Ovary (tissue), 9 donors: ENCODE results near the gene RGS6. TPM values are rescaled to one million over a fixed set of nuclear protein-coding genes. Genes with fewer than 3 reads are reported as not detected.

Experiments
- DNase-seq, 5 donors: peaks; one replicate each; pipeline ENCODE4 v3.0.0-alpha.2; 2019 to 2020
- H3K27ac ChIP-seq, 2 donors: fragments of 200-600 bp; one replicate each; pipeline versions ENCODE4 v1.5.1 to v1.8.0; 2019 to 2022
- H3K27me3 ChIP-seq: fragments of 200-600 bp; one replicate; pipeline ENCODE4 v1.8.0; 2022
- H3K36me3 ChIP-seq: fragments of 200-600 bp; sonication (generic); one replicate; pipeline ENCODE4 v1.5.1; 2019
- H3K4me1 ChIP-seq: one replicate; pipeline ENCODE4 v1.8.1; 2013; ENCODE audit warnings: mild to moderate bottlenecking, moderate library complexity; ENCODE audit not compliant: insufficient read depth
- H3K4me3 ChIP-seq: fragments of 200-600 bp; sonication (generic); one replicate; pipeline ENCODE4 v1.5.1; 2017
- H3K9me3 ChIP-seq, 2 donors: fragments of 200-600 bp in 1 of 2; sonication (generic) in 1 of 2; one replicate each; pipeline versions ENCODE4 v1.5.1 to v1.8.1; 2013 to 2019; ENCODE audit warnings: mild to moderate bottlenecking in 1 of 2, moderate library complexity in 1 of 2
- EP300 ChIP-seq: sonication (generic); formaldehyde crosslinking; IDR thresholded peaks from one replicate; pipeline ENCODE4 v1.6.1; 2017; ENCODE audit warnings: antibody characterized with exemption
- POLR2A ChIP-seq: fragments of 450-650 bp; IDR thresholded peaks from one replicate; pipeline ENCODE4 v1.6.1; 2017; ENCODE audit warnings: antibody characterized with exemption, mild to moderate bottlenecking, moderate library complexity
- WGBS, 3 donors: extraction: QIAGEN DNeasy Blood & Tissue Kit in 1 of 3; methylation state at CpG; one replicate each; pipeline versions ENCODE4 v1.1.5 to v1.1.7; 2013 to 2017; 5-methylcytosine and 5-hydroxymethylcytosine counted together
- intact Hi-C, 4 donors: fragments of 100-400 bp; cut with DNase I; formaldehyde crosslinking; loops; one replicate each; pipeline versions ENCODE4 v1.11.0 to v1.15.1; 2022 to 2023
- polyA plus RNA-seq, 2 donors: library from polyadenylated mRNA; stranded (reverse); fragments of 200-250 nt in 1 of 2; fragments of 350-450 nt in 1 of 2; fragmentation: Illumina TruSeq in 1 of 2; extraction: RNeasy Lipid Tissue Mini Kit (QIAGEN cat#74804) in 1 of 2; gene quantifications; one replicate each; pipeline ENCODE4 v1.2.3, GENCODE V29; 2013 to 2014
- total RNA-seq, 7 donors: library from RNA; depleted of rRNA in 2 of 7; stranded (reverse); fragments of >200 nt in 2 of 7; fragmentation: NEBNext Ultra II Directional in 3 of 7; extraction: Animal tissue kit (Norgen Biotek cat#: 25700) in 3 of 7; gene quantifications; one replicate each; pipeline versions ENCODE4 v1.1.0 to v1.2.4, GENCODE V29; 2016 to 2023
- TF ChIP-seq, protein P1 (sequence below), 3 donors: fragments of 450-650 bp in 2 of 3; fragments of 200-600 bp in 1 of 3; IDR thresholded peaks; one replicate each; pipeline versions ENCODE4 v1.5.1 to v1.8.0; 2016 to 2022; ENCODE audit warnings: antibody characterized with exemption in 3 of 3, mild to moderate bottlenecking in 1 of 3
- donor health status: DM: no; HTN: no; CAD: no; lungs with moderate emphysema.
- donor health status: DM: no; HTN: no; CAD: no.
- donor health status: Bipolar disorder and iron deficiency.
- donor health status: DM: yes; HTN: yes; CAD: no.
- donor health status: DM: no; HTN: no; CAD: no.
- donor health status: DM: yes; HTN: yes; CAD: no.

The RGS6 gene
- total and polyA plus RNA-seq, 9 donors, result 0.53 to 6.9 (median 1.1) TPM

DNA sequence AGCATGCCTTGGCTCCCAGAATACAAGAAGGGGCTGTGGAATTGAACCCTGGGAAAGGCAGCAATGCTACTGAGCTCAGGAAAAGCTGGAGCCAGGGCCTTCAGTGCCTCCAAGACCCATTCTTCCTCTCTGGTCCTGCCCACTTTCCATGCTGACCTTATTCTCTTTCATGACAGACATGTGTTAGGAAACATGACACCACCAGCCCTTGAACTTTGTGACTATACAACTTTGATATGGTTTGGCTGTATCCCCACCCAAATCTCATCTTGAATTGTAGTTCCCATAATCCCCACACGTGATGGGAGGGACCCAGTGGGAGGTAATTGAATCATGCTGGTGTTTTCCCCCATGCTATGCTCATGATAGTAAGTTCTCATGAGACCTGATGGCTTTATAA is 553.5 kb downstream of the RGS6 start:
- no peak for DNase-seq
- no peaks in the 10 kb centered on the region for H3K36me3 ChIP-seq
- TF ChIP-seq POLR2A, result no peak
- no peak for TF ChIP-seq EP300
- TF ChIP-seq, protein P1, sequence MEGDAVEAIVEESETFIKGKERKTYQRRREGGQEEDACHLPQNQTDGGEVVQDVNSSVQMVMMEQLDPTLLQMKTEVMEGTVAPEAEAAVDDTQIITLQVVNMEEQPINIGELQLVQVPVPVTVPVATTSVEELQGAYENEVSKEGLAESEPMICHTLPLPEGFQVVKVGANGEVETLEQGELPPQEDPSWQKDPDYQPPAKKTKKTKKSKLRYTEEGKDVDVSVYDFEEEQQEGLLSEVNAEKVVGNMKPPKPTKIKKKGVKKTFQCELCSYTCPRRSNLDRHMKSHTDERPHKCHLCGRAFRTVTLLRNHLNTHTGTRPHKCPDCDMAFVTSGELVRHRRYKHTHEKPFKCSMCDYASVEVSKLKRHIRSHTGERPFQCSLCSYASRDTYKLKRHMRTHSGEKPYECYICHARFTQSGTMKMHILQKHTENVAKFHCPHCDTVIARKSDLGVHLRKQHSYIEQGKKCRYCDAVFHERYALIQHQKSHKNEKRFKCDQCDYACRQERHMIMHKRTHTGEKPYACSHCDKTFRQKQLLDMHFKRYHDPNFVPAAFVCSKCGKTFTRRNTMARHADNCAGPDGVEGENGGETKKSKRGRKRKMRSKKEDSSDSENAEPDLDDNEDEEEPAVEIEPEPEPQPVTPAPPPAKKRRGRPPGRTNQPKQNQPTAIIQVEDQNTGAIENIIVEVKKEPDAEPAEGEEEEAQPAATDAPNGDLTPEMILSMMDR (IDR thresholded peaks at IDR 0.05), result no peak
- intact Hi-C loops, result no loop called here
- 60 to 84% (median 62%) methylated on average over 1 of the region's 1 CpG for WGBS, 3 donors
- no peaks in the 10 kb centered on the region for H3K9me3 ChIP-seq
- no peaks in the 10 kb centered on the region for H3K27me3 ChIP-seq
- H3K4me3 ChIP-seq, result no peak overlapping the region
- H3K27ac ChIP-seq, result no peak overlapping the region
- H3K4me1 ChIP-seq, result no peaks in the 10 kb centered on the region

DNA sequence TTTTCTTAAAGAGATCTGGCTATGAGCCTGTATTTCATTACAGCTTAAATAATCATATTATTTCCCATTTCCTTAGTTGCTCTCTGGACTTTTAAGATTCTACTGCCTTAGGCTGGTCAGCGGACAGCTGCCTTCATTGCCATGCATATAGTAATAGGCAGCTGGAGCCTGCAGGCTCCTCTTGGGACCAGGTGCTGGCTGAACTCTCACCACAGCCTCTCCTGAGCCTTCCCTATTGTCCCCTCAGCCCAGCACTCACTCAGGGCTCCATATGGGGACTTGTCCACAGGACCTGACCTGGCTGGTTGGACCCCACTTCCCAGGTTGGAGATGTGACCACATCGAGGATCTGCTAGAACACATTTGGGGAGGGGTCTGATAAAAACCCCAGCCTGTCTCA is 556.3 kb downstream of the RGS6 start:
- intact Hi-C loops, result no loop called here
- no peak overlapping the region for H3K27ac ChIP-seq
- no peak for DNase-seq
- no peaks in the 10 kb centered on the region for H3K27me3 ChIP-seq
- no peaks in the 10 kb centered on the region for H3K9me3 ChIP-seq
- no peak overlapping the region for H3K4me3 ChIP-seq
- no peaks in the 10 kb centered on the region for H3K4me1 ChIP-seq
- no peaks in the 10 kb centered on the region for H3K36me3 ChIP-seq
- TF ChIP-seq, protein P1 (IDR thresholded peaks at IDR 0.05), result no peak
- TF ChIP-seq POLR2A (no peak), EP300 (no peak)
- 85 to 88% (median 87%) methylated on average over 2 of the region's 2 CpGs for WGBS, 3 donors

DNA sequence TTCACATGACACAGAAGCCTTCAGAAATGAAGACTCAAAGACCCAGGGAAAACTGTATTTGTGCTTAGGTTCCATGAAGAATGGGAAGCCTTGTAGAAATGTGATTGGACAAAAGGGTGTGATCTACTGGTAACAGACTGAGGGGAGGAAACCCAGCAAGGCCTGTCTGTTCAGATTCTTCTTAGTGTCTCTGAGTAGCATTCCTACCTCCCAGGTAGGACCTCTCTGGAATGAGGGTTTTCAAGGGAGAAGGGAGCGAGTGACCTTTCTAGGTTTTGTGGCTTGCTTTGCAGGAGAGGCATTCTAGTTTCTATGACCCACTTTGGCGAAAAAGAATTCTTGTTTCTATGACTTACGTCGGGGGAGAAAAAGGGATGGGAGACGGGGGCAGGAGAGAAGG is 560.0 kb downstream of the RGS6 start:
- no peak overlapping the region for H3K27ac ChIP-seq
- no peak for DNase-seq
- no peaks in the 10 kb centered on the region for H3K9me3 ChIP-seq
- intact Hi-C loops, result no loop called here
- no peak overlapping the region for H3K4me3 ChIP-seq
- no peak for TF ChIP-seq POLR2A
- TF ChIP-seq EP300, result no peak
- TF ChIP-seq, protein P1 (IDR thresholded peaks at IDR 0.05), result no peak
- no peaks in the 10 kb centered on the region for H3K36me3 ChIP-seq
- no peaks in the 10 kb centered on the region for H3K27me3 ChIP-seq
- no peaks in the 10 kb centered on the region for H3K4me1 ChIP-seq
- 93 to 95% (median 93%) methylated on average over 5 of the region's 5 CpGs for WGBS, 3 donors

DNA sequence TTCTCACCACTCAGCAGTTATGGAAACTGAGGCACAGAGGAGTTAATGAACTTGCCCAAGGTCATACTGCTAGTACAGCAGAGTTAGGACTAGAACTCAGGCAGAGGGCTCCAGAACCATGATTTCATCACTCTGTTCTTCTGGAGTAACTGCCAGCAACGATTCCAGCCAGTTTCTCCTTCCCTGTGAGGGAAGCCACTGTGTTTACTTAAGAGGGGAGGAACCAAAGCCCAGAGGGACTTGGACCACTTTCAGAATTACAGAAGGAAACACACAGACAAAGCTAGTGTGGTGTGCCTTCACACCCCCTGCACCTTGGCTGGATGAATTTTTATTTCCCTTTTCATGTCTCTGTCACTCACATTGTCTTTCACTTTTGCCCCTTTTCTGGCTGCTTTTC is 563.4 kb downstream of the RGS6 start:
- no peaks in the 10 kb centered on the region for H3K4me1 ChIP-seq
- H3K9me3 ChIP-seq, result no peaks in the 10 kb centered on the region
- H3K27me3 ChIP-seq, result no peaks in the 10 kb centered on the region
- no peak overlapping the region for H3K27ac ChIP-seq
- no peak for TF ChIP-seq EP300
- 5 to 16% (median 6%) methylated on average over 1 of the region's 1 CpG for WGBS, 3 donors
- no peak overlapping the region for H3K4me3 ChIP-seq
- H3K36me3 ChIP-seq, result no peaks in the 10 kb centered on the region
- intact Hi-C loops, result no loop called here
- DNase-seq, result no peak

DNA sequence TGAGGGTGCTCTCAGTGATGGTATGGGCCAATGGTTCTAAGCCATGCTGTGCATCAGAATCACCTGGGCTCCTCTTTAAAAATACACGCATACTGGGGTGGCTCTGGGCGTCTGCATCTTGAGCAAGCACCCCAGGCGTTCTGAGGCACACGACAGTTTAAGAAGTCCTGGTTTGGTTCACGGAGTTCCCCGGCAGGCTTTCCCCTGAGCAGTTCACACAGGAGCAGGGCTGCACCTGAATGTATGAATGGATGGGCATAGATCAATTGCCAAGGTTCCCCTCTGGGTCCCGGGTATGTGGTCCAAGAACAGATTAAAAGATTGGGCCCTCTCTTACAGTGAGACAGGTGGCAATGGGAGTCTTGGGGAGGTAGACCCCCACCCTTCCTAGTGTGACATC is 566.4 kb downstream of the RGS6 start:
- TF ChIP-seq, protein P1 (IDR thresholded peaks at IDR 0.05), result no peak
- TF ChIP-seq POLR2A, result no peak
- no peak for TF ChIP-seq EP300
- intact Hi-C loops, result no loop called here
- WGBS, 3 donors, result 92 to 96% (median 95%) methylated on average over 5 to 7 of the region's 7 CpGs

More for the DNA sequence above, 566.4 kb downstream of the RGS6 start:
- DNase-seq, result no peak
- Histone ChIP-seq H3K27ac (no peak overlapping the region), H3K36me3 (no peaks in the 10 kb centered on the region), H3K4me1 (no peaks in the 10 kb centered on the region), H3K4me3 (no peak overlapping the region), H3K9me3 (no peaks in the 10 kb centered on the region), H3K27me3 (no peaks in the 10 kb centered on the region)
